Kidney (tissue), 14 donors: Measurements from ENCODE around the gene CYTH1. TPM values are rescaled to one million over a fixed set of nuclear protein-coding genes. Genes with fewer than 3 reads are reported as not detected.

Experiments used
- DNase-seq, 5 donors: peaks; one replicate each; pipeline ENCODE4 v3.0.0-alpha.2; 2013 to 2020
- FAIRE-seq: peaks from 2 replicates; lab custom pipeline; 2012; peaks lifted over from hg19 to GRCh38; lab: Jason Lieb, UNC
- H3K27ac ChIP-seq, 2 donors: one replicate each; pipeline ENCODE4 v1.7.0; 2013; ENCODE audit warnings: low read depth in 2 of 2, low read length in 2 of 2, inconsistent platforms in 1 of 2
- H3K27me3 ChIP-seq: one replicate; pipeline ENCODE4 v1.7.1; 2013; ENCODE audit warnings: low read length, inconsistent platforms; ENCODE audit not compliant: control insufficient read depth, insufficient read depth
- H3K36me3 ChIP-seq, 3 donors: one replicate each; pipeline versions ENCODE4 v1.7.0 to v1.7.1; 2013; ENCODE audit warnings: low read length in 3 of 3, control low read depth in 1 of 3, inconsistent platforms in 1 of 3; ENCODE audit not compliant: insufficient read depth in 3 of 3, control insufficient read depth in 2 of 3
- H3K4me1 ChIP-seq, 3 donors: one replicate each; pipeline versions ENCODE4 v1.7.0 to v1.7.1; 2013; ENCODE audit warnings: low read length in 3 of 3, inconsistent platforms in 1 of 3, low read depth in 1 of 3; ENCODE audit not compliant: control insufficient read depth in 2 of 3, insufficient read depth in 2 of 3
- H3K4me3 ChIP-seq, 3 donors: one replicate each; pipeline versions ENCODE4 v1.7.0 to v1.8.1; 2013; ENCODE audit warnings: low read length in 3 of 3, control low read depth in 1 of 3, inconsistent platforms in 1 of 3
- H3K9ac ChIP-seq, 3 donors: one replicate each; pipeline versions ENCODE4 v1.7.0 to v1.7.1; 2013; ENCODE audit warnings: low read length in 3 of 3, control low read depth in 1 of 3, inconsistent platforms in 1 of 3
- H3K9me3 ChIP-seq, 3 donors: one replicate each; pipeline versions ENCODE4 v1.7.0 to v1.7.1; 2013; ENCODE audit warnings: low read length in 3 of 3, control low read depth in 1 of 3, inconsistent platforms in 1 of 3; ENCODE audit not compliant: control insufficient read depth in 2 of 3, insufficient read depth in 1 of 3
- intact Hi-C: fragments of 100-400 bp; cut with DNase I; formaldehyde crosslinking; loops from one replicate; pipeline ENCODE4 v1.11.1; 2022
- polyA plus RNA-seq: library from polyadenylated mRNA; stranded (reverse); fragments of 350-450 nt; fragmentation: Illumina TruSeq; extraction: RNeasy Lipid Tissue Mini Kit (QIAGEN cat#74804); gene quantifications from one replicate; pipeline ENCODE4 v1.2.3, GENCODE V29; 2014; ENCODE audit warnings: low read depth, low replicate concordance; ENCODE audit not compliant: insufficient read depth
- total RNA-seq: library from RNA; stranded (reverse); fragmentation: NEBNext Ultra II Directional; extraction: Animal tissue kit (Norgen Biotek cat#: 25700); gene quantifications from one replicate; pipeline ENCODE4 v1.2.1, GENCODE V29; 2021
- TF ChIP-seq, protein P1 (sequence below): IDR thresholded peaks from 3 replicates; pipeline ENCODE4 v1.5.1; 2012; ENCODE audit warnings: mild to moderate bottlenecking, moderate library complexity, borderline replicate concordance; ENCODE audit not compliant: insufficient read depth; ENCODE audit errors: extremely low read depth
- donor health status: control.
- donor health status: control.
- donor health status: control.
- donor health status: control.
- donor health status: control.
- donor health status: DM: yes; HTN: yes; CAD: no.
- donor health status: Normal renal cell carcinoma (clear cell type).

CYTH1 gene
- total and polyA plus RNA-seq, 2 donors from 2014 or later: 25.3 to 59.7 TPM

- H3K4me3 ChIP-seq: no peak overlapping the region
- FAIRE-seq: no peak
- no peak for DNase-seq
- no peaks in the 10 kb centered on the region for H3K36me3 ChIP-seq
- intact Hi-C loops: no loop called here
- H3K27me3 ChIP-seq: no peaks in the 10 kb centered on the region
- no peak overlapping the region for H3K9ac ChIP-seq
- no peak overlapping the region for H3K27ac ChIP-seq
- H3K4me1 ChIP-seq: peaks cover 0 to 30% (median 20%) of the 10 kb centered on the region in 3 donors
- TF ChIP-seq, protein P1, sequence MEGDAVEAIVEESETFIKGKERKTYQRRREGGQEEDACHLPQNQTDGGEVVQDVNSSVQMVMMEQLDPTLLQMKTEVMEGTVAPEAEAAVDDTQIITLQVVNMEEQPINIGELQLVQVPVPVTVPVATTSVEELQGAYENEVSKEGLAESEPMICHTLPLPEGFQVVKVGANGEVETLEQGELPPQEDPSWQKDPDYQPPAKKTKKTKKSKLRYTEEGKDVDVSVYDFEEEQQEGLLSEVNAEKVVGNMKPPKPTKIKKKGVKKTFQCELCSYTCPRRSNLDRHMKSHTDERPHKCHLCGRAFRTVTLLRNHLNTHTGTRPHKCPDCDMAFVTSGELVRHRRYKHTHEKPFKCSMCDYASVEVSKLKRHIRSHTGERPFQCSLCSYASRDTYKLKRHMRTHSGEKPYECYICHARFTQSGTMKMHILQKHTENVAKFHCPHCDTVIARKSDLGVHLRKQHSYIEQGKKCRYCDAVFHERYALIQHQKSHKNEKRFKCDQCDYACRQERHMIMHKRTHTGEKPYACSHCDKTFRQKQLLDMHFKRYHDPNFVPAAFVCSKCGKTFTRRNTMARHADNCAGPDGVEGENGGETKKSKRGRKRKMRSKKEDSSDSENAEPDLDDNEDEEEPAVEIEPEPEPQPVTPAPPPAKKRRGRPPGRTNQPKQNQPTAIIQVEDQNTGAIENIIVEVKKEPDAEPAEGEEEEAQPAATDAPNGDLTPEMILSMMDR: no peak
- no peaks in the 10 kb centered on the region for H3K9me3 ChIP-seq
These were observed 35.2 kb downstream of the CYTH1 start for GRCh38 chr17:78746949-78747269.

DNA sequence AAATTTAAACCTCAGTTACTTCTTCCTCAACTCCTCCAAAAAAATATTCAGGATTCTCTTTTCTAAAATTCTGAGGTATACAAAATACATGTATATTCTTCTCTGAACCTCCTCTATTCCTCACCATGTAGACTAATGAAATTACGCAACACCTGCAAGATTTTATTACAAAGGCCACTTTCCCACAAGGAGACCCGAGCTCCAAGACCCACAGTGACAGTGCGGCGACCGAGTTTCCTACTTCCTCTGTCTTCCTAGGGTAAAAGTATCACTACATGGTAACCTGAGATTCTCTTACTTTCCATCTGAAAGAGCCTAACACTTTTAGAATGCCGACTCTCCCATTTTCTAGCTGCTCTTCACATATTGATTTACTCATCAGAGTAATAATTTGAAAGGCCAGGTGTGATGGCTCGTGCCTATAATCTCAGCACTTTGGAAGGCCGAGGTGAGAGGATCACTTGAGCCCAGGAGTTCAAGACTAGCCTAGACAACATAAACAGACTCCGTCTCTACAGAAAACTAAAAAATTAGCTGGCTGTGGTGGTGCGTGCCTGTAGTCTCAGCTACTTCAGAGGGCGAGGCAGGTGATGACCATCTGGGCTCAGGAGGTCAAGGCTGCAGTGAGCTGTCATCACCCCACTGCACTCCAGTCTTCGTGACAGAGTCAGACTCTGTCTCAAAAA lies 35.7 kb downstream of the CYTH1 start:
- no peak overlapping the region for H3K27ac ChIP-seq

GRCh38 chr17:78745407-78746088 lies 36.5 kb downstream of the CYTH1 start:
- FAIRE-seq (no peak), DNase-seq (peak in 1 of 5 donors; percentile 69)
- intact Hi-C loops: no loop called here
- H3K4me3 ChIP-seq: no peak overlapping the region
- H3K36me3 ChIP-seq: no peaks in the 10 kb centered on the region
- TF ChIP-seq, protein P1: peak; percentile 52
- no peaks in the 10 kb centered on the region for H3K9me3 ChIP-seq
- peaks cover 0 to 28% (median 20%) of the 10 kb centered on the region in 3 donors for H3K4me1 ChIP-seq
- no peak overlapping the region for H3K9ac ChIP-seq
- H3K27me3 ChIP-seq: no peaks in the 10 kb centered on the region
- no peak overlapping the region for H3K27ac ChIP-seq

More for the DNA sequence above, 35.7 kb downstream of the CYTH1 start:
- H3K4me3 ChIP-seq: no peak overlapping the region
- FAIRE-seq: no peak
- H3K36me3 ChIP-seq: no peaks in the 10 kb centered on the region
- no peaks in the 10 kb centered on the region for H3K27me3 ChIP-seq
- intact Hi-C loops: no loop called here
- DNase-seq: no peak
- no peak overlapping the region for H3K9ac ChIP-seq
- TF ChIP-seq, protein P1: no peak
- no peaks in the 10 kb centered on the region for H3K9me3 ChIP-seq
- H3K4me1 ChIP-seq: peaks cover 0 to 34% (median 20%) of the 10 kb centered on the region in 3 donors
